CD4-positive, CD25-positive, alpha-beta regulatory T cell (primary cell): ENCODE measurements around the gene LCE5A. TPM values are rescaled to one million over a fixed set of nuclear protein-coding genes. Genes with fewer than 3 reads are reported as not detected.

ENCODE experiments used
- ATAC-seq, 2 donors: fragments of 150-1000 bp; cut with Tn5 transposase; one replicate each; pipeline ENCODE4 v1.10.0; 2021; ENCODE audit warnings: low read depth in 2 of 2, moderate number of reproducible peaks in 2 of 2, moderate library complexity in 1 of 2
- DNase-seq, 3 donors: peaks; one replicate each; pipeline versions ENCODE4 v3.0.0 to v3.0.0-alpha.2; 2012 to 2022; ENCODE audit warnings: mixed read lengths in 1 of 3
- H3K27ac ChIP-seq: one replicate; pipeline ENCODE4 v1.7.0; 2013; ENCODE audit warnings: mild to moderate bottlenecking, low read length; ENCODE audit not compliant: insufficient read depth, poor library complexity, severe bottlenecking
- H3K27me3 ChIP-seq: one replicate; pipeline ENCODE4 v1.7.0; 2013; ENCODE audit warnings: low read length; ENCODE audit not compliant: control insufficient read depth, insufficient read depth
- H3K36me3 ChIP-seq: one replicate; pipeline ENCODE4 v1.7.0; 2013; ENCODE audit warnings: mild to moderate bottlenecking, low read length, moderate library complexity; ENCODE audit not compliant: control insufficient read depth, insufficient read depth
- H3K4me1 ChIP-seq: 2 replicates; pipeline ENCODE4 v1.7.0; 2013; ENCODE audit warnings: mild to moderate bottlenecking, low read length; ENCODE audit not compliant: insufficient read depth, control insufficient read depth, poor library complexity, severe bottlenecking
- H3K4me3 ChIP-seq: one replicate; pipeline ENCODE4 v1.7.0; 2013; ENCODE audit warnings: low read depth, mild to moderate bottlenecking, low read length, moderate library complexity
- H3K9me3 ChIP-seq, 2 experiments: 1 replicate in 1 of 2; 2 replicates in 1 of 2; pipeline ENCODE4 v1.7.0; 2013; ENCODE audit warnings: low read length in 2 of 2, mild to moderate bottlenecking in 1 of 2, moderate library complexity in 1 of 2; ENCODE audit not compliant: control insufficient read depth in 2 of 2
- H3K27ac Mint-ChIP-seq, 3 donors: one replicate each; pipeline ENCODE4 v1.8.0; 2020 to 2022; ENCODE audit warnings: mild to moderate bottlenecking in 3 of 3, mixed read lengths in 3 of 3, moderate library complexity in 2 of 3
- H3K27me3 Mint-ChIP-seq: one replicate; pipeline ENCODE4 v1.8.0; 2022; ENCODE audit warnings: mild to moderate bottlenecking, mixed read lengths
- H3K36me3 Mint-ChIP-seq: one replicate; pipeline ENCODE4 v1.8.0; 2020; ENCODE audit warnings: mixed read lengths
- H3K4me1 Mint-ChIP-seq, 4 donors: one replicate each; pipeline ENCODE4 v1.8.0; 2020 to 2022; ENCODE audit warnings: mixed read lengths in 4 of 4, mild to moderate bottlenecking in 1 of 4
- H3K4me3 Mint-ChIP-seq, 4 donors: one replicate each; pipeline ENCODE4 v1.8.0; 2020 to 2022; ENCODE audit warnings: mild to moderate bottlenecking in 4 of 4, mixed read lengths in 4 of 4, moderate library complexity in 3 of 4
- H3K9me3 Mint-ChIP-seq, 7 donors: one replicate each; pipeline ENCODE4 v1.8.0; 2020 to 2022; ENCODE audit warnings: mixed read lengths in 7 of 7, mild to moderate bottlenecking in 3 of 7, moderate library complexity in 2 of 7
- polyA plus RNA-seq, 4 donors: library from polyadenylated mRNA; unstranded; fragments of 300-500 nt; fragmentation: Illumina TruSeq; gene quantifications; one replicate each; pipeline ENCODE4 v1.2.3, GENCODE V29; 2021
- total RNA-seq: library from RNA; stranded (reverse); gene quantifications from one replicate; pipeline ENCODE4 v1.2.3, GENCODE V29; 2022

LCE5A gene
- total and polyA plus RNA-seq, 5 donors from 2014 or later: not detected

DNA sequence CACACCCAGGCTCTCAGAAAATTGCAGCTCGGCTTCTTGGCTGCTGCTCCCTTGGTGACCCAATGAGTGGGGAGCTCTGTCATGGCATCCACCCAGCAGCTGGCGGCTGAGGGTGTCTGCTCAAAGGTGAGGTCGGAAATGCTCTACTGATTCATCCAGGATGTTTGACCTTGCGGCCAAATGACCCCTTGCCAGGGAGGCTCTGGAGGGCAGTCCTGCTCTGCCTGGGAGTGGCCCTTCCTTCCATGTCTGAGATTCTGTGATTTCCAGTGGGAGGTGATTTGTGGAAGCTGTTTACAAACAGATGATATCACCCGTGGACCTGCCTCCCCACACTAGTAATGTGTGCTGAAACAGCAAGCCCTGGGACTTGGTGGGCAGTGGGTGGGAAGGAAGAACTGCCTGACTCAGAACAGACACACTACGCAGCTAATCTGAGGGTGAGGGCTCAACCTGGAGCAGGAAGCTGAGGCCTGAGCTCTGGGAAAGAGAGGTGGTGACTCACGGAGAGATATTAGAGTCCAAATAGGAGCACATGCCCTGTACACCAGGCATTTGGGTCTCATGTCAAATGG, 6.7 kb downstream of the LCE5A start:
- no peak overlapping the region for H3K4me3 Mint-ChIP-seq
- DNase-seq (no peak), ATAC-seq (no peak)
- Histone ChIP-seq H3K27me3 (peaks cover 44% of the 10 kb centered on the region), H3K4me3 (no peak overlapping the region), H3K36me3 (no peaks in the 10 kb centered on the region), H3K27ac (no peak overlapping the region), H3K9me3 (no peaks in the 10 kb centered on the region), H3K4me1 (no peaks in the 10 kb centered on the region)
- H3K27me3 Mint-ChIP-seq: peaks cover 39% of the 10 kb centered on the region
- H3K36me3 Mint-ChIP-seq: no peaks in the 10 kb centered on the region
- no peak overlapping the region for H3K27ac Mint-ChIP-seq
- peaks cover 0 to 2% (median 0%) of the 10 kb centered on the region in 7 donors for H3K9me3 Mint-ChIP-seq
- peaks cover 0 to 6% (median 1%) of the 10 kb centered on the region in 4 donors for H3K4me1 Mint-ChIP-seq

DNA sequence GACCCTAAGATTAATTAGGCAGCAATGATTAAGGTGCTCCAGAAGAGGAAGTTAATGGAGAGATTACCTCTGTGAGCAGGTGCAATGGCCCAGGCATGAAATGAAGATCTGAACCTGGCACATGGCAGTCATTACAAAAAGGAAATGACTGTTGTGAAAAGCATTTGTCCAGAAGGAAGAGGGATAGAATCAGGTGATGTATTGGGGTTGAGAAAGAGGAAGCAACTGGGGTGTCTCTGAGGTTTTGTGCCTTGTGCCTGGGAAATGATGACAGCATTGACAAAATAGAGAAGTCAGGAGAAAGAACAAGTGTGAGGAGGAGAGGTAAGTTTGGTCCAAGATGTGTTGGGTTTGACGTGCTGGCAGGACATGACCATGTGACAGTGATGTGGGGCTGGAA, 9.2 kb downstream of the LCE5A start:
- Histone ChIP-seq H3K4me3 (no peak overlapping the region), H3K4me1 (no peaks in the 10 kb centered on the region), H3K36me3 (no peaks in the 10 kb centered on the region), H3K27ac (no peak overlapping the region), H3K27me3 (peaks cover 34% of the 10 kb centered on the region), H3K9me3 (no peaks in the 10 kb centered on the region)
- H3K27me3 Mint-ChIP-seq: peaks cover 18% of the 10 kb centered on the region
- ATAC-seq (no peak), DNase-seq (no peak)
- H3K36me3 Mint-ChIP-seq: no peaks in the 10 kb centered on the region
- no peak overlapping the region for H3K27ac Mint-ChIP-seq
- peaks cover 0 to 3% (median 0%) of the 10 kb centered on the region in 7 donors for H3K9me3 Mint-ChIP-seq
- peaks cover 0 to 2% (median 0%) of the 10 kb centered on the region in 4 donors for H3K4me1 Mint-ChIP-seq
- no peak overlapping the region for H3K4me3 Mint-ChIP-seq

- no peak for ATAC-seq
- Histone ChIP-seq H3K4me3 (no peak overlapping the region), H3K27ac (no peak overlapping the region), H3K9me3 (no peaks in the 10 kb centered on the region), H3K27me3 (peaks cover 34% of the 10 kb centered on the region), H3K4me1 (no peaks in the 10 kb centered on the region), H3K36me3 (no peaks in the 10 kb centered on the region)
- Mint-ChIP-seq H3K4me3 (no peak overlapping the region), H3K27ac (no peak overlapping the region), H3K36me3 (no peaks in the 10 kb centered on the region), H3K4me1 (no peaks in the 10 kb centered on the region), H3K27me3 (peaks cover 17% of the 10 kb centered on the region), H3K9me3 (peaks cover 0 to 2% (median 0%) of the 10 kb centered on the region in 7 donors)
- no peak for DNase-seq
Observed at GRCh38 chr1:152520561-152521090, 10.0 kb downstream of the LCE5A start.

DNA sequence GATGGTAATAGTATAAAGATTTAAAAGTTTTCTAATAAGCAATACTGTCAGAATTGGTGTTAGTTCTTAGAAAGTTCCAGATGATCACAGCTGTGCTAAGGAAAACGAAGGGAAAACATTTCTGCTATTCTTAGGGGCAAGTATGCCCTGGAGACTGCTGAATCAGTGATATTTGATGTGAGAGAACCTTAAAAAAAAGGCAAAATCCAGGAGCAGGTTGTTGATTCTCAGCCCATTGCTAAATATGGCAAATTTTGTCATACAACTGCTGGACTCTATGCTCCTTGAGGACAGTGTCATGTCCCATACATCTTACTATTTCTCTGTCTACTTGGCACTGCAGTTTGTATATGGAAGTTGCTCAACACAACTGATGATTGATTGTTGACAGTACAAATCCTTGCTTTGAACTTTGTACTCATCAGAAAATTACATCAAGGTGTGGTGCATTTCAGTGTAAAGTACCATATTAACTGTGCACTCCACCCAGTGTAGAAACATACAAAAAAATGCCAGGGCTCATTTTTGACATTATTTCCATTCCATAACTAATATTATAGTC, 14.6 kb downstream of the LCE5A start:
- H3K36me3 Mint-ChIP-seq: no peaks in the 10 kb centered on the region
- H3K27ac Mint-ChIP-seq: no peak overlapping the region
- peaks cover 0 to 7% (median 2%) of the 10 kb centered on the region in 7 donors for H3K9me3 Mint-ChIP-seq
- no peak overlapping the region for H3K4me3 ChIP-seq
- no peak overlapping the region for H3K4me3 Mint-ChIP-seq
- no peak for ATAC-seq
- peaks cover 16% of the 10 kb centered on the region for H3K27me3 ChIP-seq
- H3K36me3 ChIP-seq: no peaks in the 10 kb centered on the region
- H3K4me1 Mint-ChIP-seq: no peaks in the 10 kb centered on the region
- no peaks in the 10 kb centered on the region for H3K9me3 ChIP-seq
- no peak overlapping the region for H3K27ac ChIP-seq
- H3K27me3 Mint-ChIP-seq: peaks cover 7% of the 10 kb centered on the region
- no peak for DNase-seq
- H3K4me1 ChIP-seq: no peaks in the 10 kb centered on the region

DNA sequence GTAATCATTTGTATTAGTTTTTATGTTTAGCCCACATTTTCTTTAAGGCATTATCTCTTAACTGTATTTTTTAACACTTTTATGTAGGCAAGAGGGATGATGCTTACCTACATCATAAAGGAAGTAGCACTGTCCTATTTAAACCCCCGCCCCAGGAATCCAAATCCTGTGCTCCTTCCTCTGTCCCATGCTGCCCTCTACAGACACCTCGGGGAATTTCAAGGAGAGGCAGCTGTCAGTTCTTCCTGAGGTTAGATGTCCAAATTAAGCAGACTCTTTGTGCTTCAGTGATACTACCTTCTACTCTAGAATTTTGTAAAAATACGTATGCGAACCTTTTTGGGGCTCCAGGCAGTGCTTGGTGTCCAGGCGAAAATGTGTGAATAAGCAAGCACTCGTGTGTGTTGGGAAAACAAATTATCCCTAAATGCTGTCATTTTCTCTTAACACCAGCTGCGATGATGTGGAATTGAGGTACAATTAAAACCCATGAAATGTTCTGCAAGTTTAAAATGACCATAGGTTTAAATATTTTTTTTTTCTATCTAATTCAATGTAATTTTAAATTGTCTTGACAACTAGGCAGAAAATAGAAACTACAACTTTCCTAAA, 22.8 kb downstream of the LCE5A start:
- Mint-ChIP-seq H3K4me3 (no peak overlapping the region), H3K36me3 (no peaks in the 10 kb centered on the region), H3K4me1 (no peaks in the 10 kb centered on the region), H3K27ac (no peak overlapping the region), H3K9me3 (peaks cover 0 to 4% (median 0%) of the 10 kb centered on the region in 7 donors), H3K27me3 (peaks cover 15% of the 10 kb centered on the region)
- Histone ChIP-seq H3K4me3 (no peak overlapping the region), H3K27me3 (peaks cover 2% of the 10 kb centered on the region), H3K36me3 (no peaks in the 10 kb centered on the region), H3K27ac (no peak overlapping the region), H3K9me3 (no peaks in the 10 kb centered on the region), H3K4me1 (no peaks in the 10 kb centered on the region)
- ATAC-seq: no peak
- peak in 1 of 3 donors; percentile 39 for DNase-seq

GRCh38 chr1:152535774-152536173, 25.2 kb downstream of the LCE5A start:
- Mint-ChIP-seq H3K4me3 (no peak overlapping the region), H3K9me3 (peaks cover 0 to 2% (median 0%) of the 10 kb centered on the region in 7 donors), H3K27ac (no peak overlapping the region), H3K36me3 (no peaks in the 10 kb centered on the region), H3K27me3 (peaks cover 10% of the 10 kb centered on the region), H3K4me1 (no peaks in the 10 kb centered on the region)
- Histone ChIP-seq H3K36me3 (no peaks in the 10 kb centered on the region), H3K4me3 (no peak overlapping the region), H3K27ac (no peak overlapping the region), H3K27me3 (peaks cover 2% of the 10 kb centered on the region), H3K4me1 (no peaks in the 10 kb centered on the region), H3K9me3 (no peaks in the 10 kb centered on the region)
- ATAC-seq: no peak
- no peak for DNase-seq

DNA sequence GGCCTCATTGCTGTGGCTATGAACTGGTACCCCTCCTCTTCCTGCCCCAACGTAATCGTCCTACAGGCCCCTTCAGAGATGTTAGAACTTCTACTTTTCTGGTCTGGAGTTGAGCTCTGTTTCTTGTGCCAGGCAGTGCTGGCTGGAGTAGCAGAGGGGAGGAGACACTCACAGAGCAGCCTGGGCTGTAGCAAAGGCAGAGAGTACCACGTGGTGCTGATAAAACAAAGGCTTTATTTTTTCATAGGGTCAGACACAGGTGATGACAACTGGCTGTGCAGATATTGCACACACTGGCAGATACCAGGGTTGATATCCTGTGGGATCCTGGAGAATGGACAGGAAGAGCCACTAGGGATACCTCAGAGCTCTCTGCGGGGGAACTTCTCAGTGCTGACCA, 26.9 kb downstream of the LCE5A start:
- no peak overlapping the region for H3K4me3 ChIP-seq
- Mint-ChIP-seq H3K36me3 (no peaks in the 10 kb centered on the region), H3K9me3 (no peaks in the 10 kb centered on the region), H3K27ac (no peak overlapping the region), H3K4me1 (no peaks in the 10 kb centered on the region), H3K4me3 (no peak overlapping the region), H3K27me3 (no peaks in the 10 kb centered on the region)
- no peak for ATAC-seq
- H3K36me3 ChIP-seq: no peaks in the 10 kb centered on the region
- no peak for DNase-seq
- peaks cover 2% of the 10 kb centered on the region for H3K27me3 ChIP-seq
- no peaks in the 10 kb centered on the region for H3K9me3 ChIP-seq
- H3K4me1 ChIP-seq: no peaks in the 10 kb centered on the region
- no peak overlapping the region for H3K27ac ChIP-seq
